Right kidney (tissue), 1 donor: ENCODE results near the gene PRSS35.
A peak's percentile ranks its signal among the peaks of the same experiment; 100 is the strongest.
"Not testable (repeated sequence)": the region's sequence is repeated elsewhere in the genome, so short reads cannot be mapped to it uniquely, and the experiment has no call there.

Experiments used
- DNase-seq: peaks from one replicate; pipeline ENCODE4 v3.0.0-alpha.2; 2016

Gene PRSS35

DNA sequence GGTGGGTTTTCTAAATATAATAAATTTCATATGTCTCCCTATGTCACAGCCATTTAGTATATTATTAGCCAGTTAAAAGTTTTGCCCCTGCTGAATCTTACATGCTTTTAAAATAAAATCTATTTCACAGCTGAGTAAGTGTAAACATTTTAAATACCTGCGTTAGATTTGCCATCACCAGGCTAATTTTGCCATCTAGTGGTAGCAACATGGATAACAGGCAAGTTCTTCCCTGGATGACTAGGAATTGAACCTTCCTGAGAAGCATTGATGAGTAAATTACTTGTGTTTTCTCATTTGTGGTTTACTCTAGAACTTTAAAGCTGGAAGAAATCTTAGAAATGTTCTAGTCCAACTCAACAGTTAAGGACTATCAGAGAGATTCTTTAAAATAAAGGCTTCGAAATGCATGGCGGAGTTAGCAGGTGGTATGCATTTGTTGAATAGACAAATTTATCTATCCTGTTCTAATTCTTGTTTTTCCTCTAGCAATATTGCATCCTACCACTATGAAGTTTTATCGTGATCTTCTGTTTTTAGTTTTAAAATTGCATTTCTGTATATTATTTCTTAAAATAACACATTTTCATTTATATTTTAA is 2.6 kb downstream of the PRSS35 start:
- peak; percentile 23 for DNase-seq

DNA sequence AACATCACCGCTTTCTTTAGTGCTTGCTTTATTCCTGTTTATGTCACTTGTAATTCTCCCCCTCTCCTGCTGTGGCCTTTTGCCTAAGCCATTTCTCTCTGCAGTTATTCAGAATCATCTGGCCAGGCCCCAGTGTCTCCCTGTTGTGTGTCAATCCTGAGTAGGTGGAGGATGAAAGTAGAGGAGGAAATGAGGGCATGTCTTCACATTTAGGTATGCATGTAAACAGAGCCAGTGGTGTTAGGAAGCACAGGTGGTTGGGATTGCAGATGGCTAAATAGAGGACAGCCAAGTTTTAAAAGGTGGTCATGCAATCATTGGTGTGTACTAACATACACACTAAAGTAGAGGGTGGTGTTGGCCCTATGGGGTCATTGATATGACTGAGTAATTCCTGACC is 5.2 kb downstream of the PRSS35 start:
- no peak for DNase-seq

DNA sequence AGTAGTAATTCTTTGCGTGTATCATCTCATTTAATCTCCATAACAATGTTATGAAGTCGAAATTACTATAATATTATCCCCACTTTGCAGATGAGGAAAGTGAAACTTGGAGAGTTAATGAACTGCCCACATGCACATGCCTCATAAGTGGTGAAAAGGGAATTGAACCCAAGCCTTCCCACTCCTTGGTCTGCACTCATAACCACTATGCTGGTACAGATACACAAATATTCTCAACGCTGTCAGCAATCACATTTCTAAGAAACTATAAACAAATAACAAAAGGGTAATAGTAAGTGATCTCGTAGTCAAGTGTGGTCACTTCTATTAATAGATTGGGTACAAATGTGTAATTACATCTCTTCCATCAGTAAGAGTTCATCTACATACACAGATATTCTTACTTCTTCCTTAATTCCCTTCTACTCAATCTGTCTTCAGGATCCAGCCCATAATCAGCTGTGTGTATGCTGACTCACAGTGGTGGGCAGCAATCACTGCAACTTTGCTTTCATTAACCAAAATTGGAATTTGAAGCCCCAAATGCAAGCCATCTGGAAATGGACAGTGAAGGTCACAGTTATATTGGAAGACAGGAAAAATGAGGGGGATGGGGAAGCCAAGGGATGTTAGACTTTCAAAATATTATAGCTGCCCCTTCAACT is 6.6 kb downstream of the PRSS35 start:
- DNase-seq = no peak

DNA sequence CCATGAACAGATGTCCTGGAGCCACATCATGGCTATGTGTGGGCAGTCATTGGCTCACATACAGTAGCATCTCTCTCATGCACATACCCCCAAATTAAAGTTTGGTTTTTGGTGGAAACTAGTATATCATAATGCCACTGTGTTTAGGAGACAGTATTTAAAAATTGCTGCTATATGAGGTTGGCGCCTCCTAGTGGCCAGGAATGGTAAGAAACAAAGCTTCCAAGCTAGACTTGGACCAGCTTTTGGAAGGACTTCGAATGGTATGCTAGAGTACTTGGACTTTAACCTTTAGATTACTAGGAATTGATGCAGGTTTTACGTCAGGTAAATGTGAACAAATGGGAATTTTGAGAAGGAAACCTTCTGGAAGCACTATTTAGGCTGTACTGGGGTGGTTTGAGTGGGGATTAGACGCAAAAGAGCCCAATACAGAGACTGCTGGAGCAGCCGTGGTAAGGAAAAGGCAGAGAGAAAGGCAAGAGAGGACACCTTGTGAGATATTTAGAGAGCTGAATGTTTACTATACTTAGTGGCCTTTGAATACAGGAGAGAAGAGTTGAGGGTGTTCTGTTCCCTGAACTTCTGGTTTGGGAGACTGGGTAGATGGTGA is 23.8 kb downstream of the PRSS35 start:
- DNase-seq = no peak

DNA sequence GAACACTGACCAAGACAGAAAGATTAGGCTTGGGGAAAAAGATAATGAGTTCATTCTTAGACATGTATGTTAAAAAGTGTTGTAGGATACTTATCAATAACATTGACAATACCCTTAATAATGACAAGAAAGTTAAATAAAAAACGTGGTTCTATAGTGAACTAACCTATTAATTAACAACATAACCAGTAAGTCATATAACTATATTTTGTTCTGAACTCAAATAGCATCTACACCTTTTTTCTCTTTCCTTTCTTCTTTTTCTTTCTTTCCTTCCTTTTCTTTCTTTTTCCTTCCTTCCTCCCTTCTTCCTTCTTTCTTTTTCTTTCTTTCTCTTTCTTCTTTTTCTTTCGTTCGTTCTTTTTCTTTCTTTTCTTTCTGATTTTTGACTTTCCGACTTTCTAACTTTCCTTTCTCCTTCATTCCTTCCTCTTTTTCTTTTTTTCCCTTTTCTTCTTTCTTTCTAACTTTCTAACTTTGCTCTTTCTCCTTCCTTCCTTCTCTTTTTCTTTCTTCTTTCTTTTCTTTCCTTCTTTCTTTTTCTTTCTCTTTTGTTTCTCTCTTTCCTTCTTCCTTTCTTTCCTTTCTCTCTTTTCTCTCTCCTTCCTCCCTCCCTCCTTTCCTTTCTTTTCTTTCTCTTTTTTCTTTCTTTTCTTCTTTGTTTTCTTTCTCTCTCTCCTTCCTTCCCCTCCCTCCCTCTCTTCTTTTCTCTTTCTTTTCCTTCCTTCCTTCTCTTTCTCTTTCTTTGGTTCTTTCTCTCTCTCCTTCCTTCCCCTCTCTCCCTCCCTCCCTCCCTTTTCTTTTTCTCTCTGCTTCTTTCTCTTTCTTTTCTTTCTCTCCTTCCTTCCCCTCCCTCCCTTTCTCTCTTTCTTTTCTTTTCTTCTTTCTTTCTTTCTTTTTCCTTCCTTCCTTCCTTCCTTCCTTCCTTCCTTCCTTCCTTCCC is 24.6 kb downstream of the PRSS35 start:
- DNase-seq = no peak

DNA sequence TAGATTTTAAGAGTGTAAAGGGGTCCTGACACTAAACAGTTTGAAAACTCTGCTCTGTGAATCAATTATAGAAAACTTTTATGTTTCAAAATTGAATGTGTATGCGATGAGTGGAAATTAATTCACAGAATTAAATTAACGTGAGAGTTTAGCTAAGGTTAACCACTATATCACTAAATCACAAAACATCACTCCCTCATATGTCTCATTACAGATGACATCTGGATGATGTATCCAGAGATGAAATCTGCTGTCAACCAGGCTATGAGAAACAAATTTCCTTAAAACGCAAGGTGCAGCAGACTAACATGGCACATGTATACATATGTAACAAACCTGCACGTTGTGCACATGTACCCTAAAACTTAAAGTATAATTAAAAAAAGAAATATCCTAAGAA is 27.3 kb downstream of the PRSS35 start:
- DNase-seq = no peak

DNA sequence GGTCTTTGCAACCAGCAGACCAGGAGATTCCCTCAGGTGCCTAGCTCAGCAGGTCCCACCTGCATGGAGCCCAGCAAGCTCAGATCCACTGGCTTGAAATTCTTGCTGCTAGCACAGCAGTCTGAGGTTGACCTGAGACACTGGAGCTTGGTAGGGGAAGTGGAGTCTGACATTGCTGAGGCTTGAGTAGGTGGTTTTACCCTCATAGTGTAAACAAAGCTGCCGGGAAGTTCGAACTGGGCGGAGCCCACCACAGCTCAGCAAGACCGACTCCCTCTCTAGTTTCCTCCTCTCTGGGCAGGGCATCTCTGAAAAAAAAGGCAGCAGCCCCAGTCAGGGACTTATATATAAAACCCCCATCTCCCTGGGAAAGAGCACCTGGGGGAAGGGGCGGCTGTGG is 34.3 kb downstream of the PRSS35 start:
- DNase-seq = no peak

DNA sequence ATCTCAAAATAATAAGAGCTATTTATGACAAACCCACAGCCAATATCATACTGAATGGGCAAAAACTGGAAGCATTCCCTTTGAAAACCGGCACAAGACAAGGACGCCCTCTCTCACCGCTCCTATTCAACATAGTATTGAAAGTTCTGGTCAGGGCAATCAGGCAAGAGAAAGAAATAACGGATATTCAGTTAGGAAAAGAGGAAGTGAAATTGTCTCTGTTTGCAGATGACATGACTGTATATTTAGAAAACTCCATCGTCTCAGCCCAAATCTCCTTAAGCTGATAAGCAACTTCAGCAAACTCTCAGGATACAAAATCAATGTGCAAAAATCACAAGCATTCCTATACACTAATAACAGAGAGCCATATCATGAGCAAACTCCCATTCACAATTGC is 38.1 kb downstream of the PRSS35 start:
- DNase-seq = not testable (repeated sequence)

DNA sequence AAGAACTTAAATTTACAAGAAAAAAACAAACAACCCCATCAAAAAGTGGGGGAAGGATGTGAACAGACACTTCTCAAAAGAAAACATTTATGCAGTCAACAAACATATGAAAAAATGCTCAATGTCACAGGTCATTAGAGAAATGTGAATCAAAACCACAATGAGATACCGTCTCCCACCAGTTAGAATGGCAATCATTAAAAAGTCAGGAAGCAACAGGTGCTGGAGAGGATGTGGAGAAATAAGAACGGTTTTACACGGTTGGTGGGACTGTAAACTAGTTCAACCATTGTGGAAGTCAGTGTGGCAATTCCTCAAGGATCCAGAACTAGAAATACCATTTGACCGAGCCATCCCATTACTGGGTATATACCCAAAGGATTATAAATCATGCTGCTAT is 39.4 kb downstream of the PRSS35 start:
- not testable (repeated sequence) for DNase-seq

DNA sequence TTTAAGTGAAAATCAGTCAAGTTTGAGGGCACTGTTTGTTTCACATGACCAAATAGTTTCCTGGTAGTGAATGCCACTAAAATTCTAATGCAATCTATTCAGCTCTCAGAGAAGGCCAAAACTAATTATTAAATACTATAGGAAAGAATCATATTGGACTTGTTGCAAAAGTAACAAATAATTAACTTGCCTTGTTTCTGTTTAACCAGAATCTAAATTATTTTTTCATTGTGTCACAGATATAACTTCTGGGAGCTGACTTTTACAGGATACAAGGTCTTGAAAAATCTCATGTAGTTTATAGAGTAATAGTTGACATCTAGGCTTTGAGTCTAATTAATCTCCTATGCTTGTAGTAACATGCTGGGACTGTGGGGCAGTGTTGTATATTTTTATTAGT is 44.5 kb downstream of the PRSS35 start:
- DNase-seq = no peak

DNA sequence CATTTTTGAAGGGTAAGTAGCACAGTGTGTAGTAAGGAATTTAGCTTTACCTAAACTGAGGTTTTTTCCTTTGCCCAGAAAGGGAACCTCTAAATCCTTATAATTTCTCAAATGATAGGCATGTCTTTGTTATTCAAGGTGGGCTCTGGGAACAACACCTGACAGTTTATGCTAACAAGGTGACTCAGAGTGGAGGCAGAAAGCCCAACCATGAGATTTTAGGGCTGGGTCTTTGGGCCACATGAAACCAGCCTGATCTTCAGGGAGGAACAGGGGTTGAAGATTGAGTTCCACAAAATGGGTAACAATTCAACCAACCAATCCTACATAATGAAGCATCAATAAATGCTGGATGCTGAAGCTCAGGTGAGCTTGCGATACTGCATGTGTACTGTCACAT is 46.6 kb downstream of the PRSS35 start:
- no peak for DNase-seq

DNA sequence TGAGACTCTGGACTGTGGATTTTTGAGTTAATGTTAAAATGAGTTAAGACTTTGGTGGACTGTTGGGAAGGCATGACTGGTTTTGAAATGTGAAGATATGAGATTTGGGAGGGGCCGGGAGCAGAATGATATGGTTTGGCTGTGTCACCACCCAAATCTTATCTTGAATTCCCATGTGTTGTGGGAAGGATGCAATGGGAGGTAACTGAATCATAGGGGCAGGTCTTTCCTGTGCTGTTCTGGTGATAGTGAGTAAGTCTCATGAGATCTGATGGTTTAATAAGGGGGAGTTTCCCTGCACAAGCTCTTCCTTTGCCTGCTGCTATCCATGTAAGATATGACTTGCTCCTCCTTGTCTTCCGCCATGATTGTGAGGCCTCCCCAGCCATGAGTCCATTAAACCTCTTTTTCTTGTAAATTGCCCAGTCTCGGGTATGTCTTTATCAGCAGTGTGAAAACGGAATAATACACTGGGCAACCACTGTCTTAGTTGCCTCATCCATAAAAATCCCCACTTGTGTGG is 59.4 kb downstream of the PRSS35 start:
- not testable (repeated sequence) for DNase-seq

DNA sequence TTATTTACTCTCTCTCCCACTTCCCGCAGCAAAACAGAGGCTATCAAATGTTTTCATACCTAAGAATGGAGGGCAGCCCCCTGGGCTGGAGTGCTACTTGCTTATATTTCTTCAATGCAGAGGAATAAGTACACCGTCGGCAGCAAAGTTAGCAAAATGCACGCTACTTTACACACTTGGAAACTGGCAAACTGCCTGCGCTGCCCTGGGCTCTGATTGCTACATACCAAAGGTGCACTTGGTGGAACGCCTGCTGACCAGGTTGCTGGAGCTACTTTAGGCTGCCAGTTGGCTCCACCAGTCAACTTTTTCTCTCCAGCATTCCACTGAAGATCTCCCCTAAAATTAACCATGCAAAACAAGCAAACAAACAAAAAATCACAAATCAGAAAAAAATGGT is 62.4 kb downstream of the PRSS35 start:
- no peak for DNase-seq
